ENCODE measurements around the gene FRMD4A.

FRMD4A gene

GRCh38 chr10:13823709-13824405 is 506.9 kb downstream of the FRMD4A start:
- no peak overlapping the region for H3K4me3 ChIP-seq (ENCODE audit: low read depth, low read length)
- no peak for DNase-seq (ENCODE audit: low read depth)
- no peak for TF ChIP-seq MYC (IDR thresholded peaks at IDR 0.05; ENCODE audit: low read depth, low read length)
- no peak for TF ChIP-seq MAX (IDR thresholded peaks at IDR 0.05; ENCODE audit: low read depth, low read length)
- no peak for TF ChIP-seq POLR2A (IDR thresholded peaks at IDR 0.05; ENCODE audit: extremely low read depth, insufficient read length)
- TF ChIP-seq CTCF (IDR thresholded peaks at IDR 0.05; ENCODE audit: low read depth, low read length), result no peak

- H3K4me3 ChIP-seq (ENCODE audit: low read depth, low read length), result no peak overlapping the region
- TF ChIP-seq CTCF (IDR thresholded peaks at IDR 0.05; ENCODE audit: low read depth, low read length) (no peak), MYC (IDR thresholded peaks at IDR 0.05; ENCODE audit: low read depth, low read length) (no peak), POLR2A (IDR thresholded peaks at IDR 0.05; ENCODE audit: extremely low read depth, insufficient read length) (no peak), MAX (IDR thresholded peaks at IDR 0.05; ENCODE audit: low read depth, low read length) (no peak)
- no peak for DNase-seq (ENCODE audit: low read depth)
Measured at GRCh38 chr10:13823096-13823708, 507.5 kb downstream of the FRMD4A start.

GRCh38 chr10:13822490-13822889 is 508.2 kb downstream of the FRMD4A start:
- no peak overlapping the region for H3K4me3 ChIP-seq (ENCODE audit: low read depth, low read length)
- TF ChIP-seq MYC (IDR thresholded peaks at IDR 0.05; ENCODE audit: low read depth, low read length) (no peak), POLR2A (IDR thresholded peaks at IDR 0.05; ENCODE audit: extremely low read depth, insufficient read length) (no peak), MAX (IDR thresholded peaks at IDR 0.05; ENCODE audit: low read depth, low read length) (no peak), CTCF (IDR thresholded peaks at IDR 0.05; ENCODE audit: low read depth, low read length) (no peak)
- no peak for DNase-seq (ENCODE audit: low read depth)

GRCh38 chr10:13820964-13821337 is 509.8 kb downstream of the FRMD4A start:
- no peak for TF ChIP-seq MAX (IDR thresholded peaks at IDR 0.05; ENCODE audit: low read depth, low read length)
- no peak for TF ChIP-seq POLR2A (IDR thresholded peaks at IDR 0.05; ENCODE audit: extremely low read depth, insufficient read length)
- TF ChIP-seq CTCF (IDR thresholded peaks at IDR 0.05; ENCODE audit: low read depth, low read length), result no peak
- TF ChIP-seq MYC (IDR thresholded peaks at IDR 0.05; ENCODE audit: low read depth, low read length), result no peak
- DNase-seq (ENCODE audit: low read depth), result no peak
- H3K4me3 ChIP-seq (ENCODE audit: low read depth, low read length), result no peak overlapping the region

- DNase-seq (ENCODE audit: low read depth), result no peak
- TF ChIP-seq MAX (IDR thresholded peaks at IDR 0.05; ENCODE audit: low read depth, low read length) (no peak), POLR2A (IDR thresholded peaks at IDR 0.05; ENCODE audit: extremely low read depth, insufficient read length) (no peak), CTCF (IDR thresholded peaks at IDR 0.05; ENCODE audit: low read depth, low read length) (no peak), MYC (IDR thresholded peaks at IDR 0.05; ENCODE audit: low read depth, low read length) (no peak)
- H3K4me3 ChIP-seq (ENCODE audit: low read depth, low read length), result no peak overlapping the region
Measured at GRCh38 chr10:13820119-13820963, 510.4 kb downstream of the FRMD4A start.

Measured in NB4 (cell line).